ENCODE data around the gene BRIX1. TPM values are rescaled to one million over a fixed set of nuclear protein-coding genes. Genes with fewer than 3 reads are reported as not detected.

Gene BRIX1
- total and polyA plus RNA-seq, 9 of the 15 experiments (the other 6 are each of a cell fraction or from before 2014, with no cell fraction given): 115 to 193 (median 159) TPM

GRCh38 chr5:34929134-34929719 is 13.7 kb downstream of the BRIX1 start, which contains the start of gene DNAJC21 (continued):
- TF ChIP-seq VEZF1 (CRISPR knock-in tag; IDR thresholded peaks at IDR 0.05) (peak; percentile 91), CBX3 (IDR thresholded peaks at IDR 0.05; ENCODE audit: borderline replicate concordance in 1 of 2, low read length in 2 of 2) (peak in 1 of 2 experiments; percentile 39; a peak in 1 of 3 replicates), FUS (optimal IDR thresholded peaks at IDR 0.05; ENCODE audit: low read depth, low read length) (peak; percentile 13), IRF1 (CRISPR knock-in tag; IDR thresholded peaks at IDR 0.05; ENCODE audit: borderline replicate concordance) (no peak), RBFOX2 (IDR thresholded peaks at IDR 0.05; ENCODE audit: low read depth, low read length) (no peak), GABPA (tag; conservative IDR thresholded peaks at IDR 0.05; ENCODE audit: low read depth) (peak; percentile 84), FOXK2 (conservative IDR thresholded peaks at IDR 0.05 in 1 of 2, IDR thresholded peaks at IDR 0.05 in 1 of 2; ENCODE audit: low read depth in 2 of 2) (peak in 1 of 2 experiments; percentile 27; a peak in 1 of 4 replicates), ZNF785 (CRISPR knock-in tag; IDR thresholded peaks at IDR 0.05) (no peak), TOE1 (IDR thresholded peaks at IDR 0.05; ENCODE audit: borderline replicate concordance) (no peak), TOE1 (CRISPR knock-in tag; IDR thresholded peaks at IDR 0.05; ENCODE audit: borderline replicate concordance, low read depth) (no peak), PBX2 (CRISPR knock-in tag; IDR thresholded peaks at IDR 0.05; ENCODE audit: low read depth) (no peak), PBX2 (tag; conservative IDR thresholded peaks at IDR 0.05; ENCODE audit: low read depth) (0 out of 2 replicates have a peak, but pooled peaks have one; percentile 47), ZNF232 (CRISPR knock-in tag; IDR thresholded peaks at IDR 0.05) (no peak)

All from K562 (cell line).